Activated CD8-positive, alpha-beta memory T cell treated with anti-CD3 and anti-CD28 coated beads, Interleukin-2, amount 50 U/mL, for 4 hours (primary cell): ENCODE measurements around the gene IGFL1.
"Not testable (repeated sequence)": the region's sequence is repeated elsewhere in the genome, so short reads cannot be mapped to it uniquely, and the experiment has no call there.

Source experiments
- DNase-seq: peaks from one replicate; pipeline ENCODE4 v3.0.0-alpha.2; 2020

IGFL1 gene

GRCh38 chr19:46229442-46229841 is at the start of gene IGFL1:
TSS of gene IGFL1 (plus strand) at chr19:46229742. CDS start at chr19:46229775, 33 bp downstream.
- DNase-seq, result no peak

- DNase-seq, result no peak
Measured at GRCh38 chr19:46180701-46181387, 48.7 kb upstream of the IGFL1 start.

- DNase-seq, result no peak
Measured at GRCh38 chr19:46181388-46181779, 48.2 kb upstream of the IGFL1 start.

- DNase-seq, result no peak
Measured at GRCh38 chr19:46182476-46182875, 47.1 kb upstream of the IGFL1 start.

- not testable (repeated sequence) for DNase-seq
Measured at GRCh38 chr19:46184775-46185710, 44.5 kb upstream of the IGFL1 start.

- DNase-seq, result no peak
Measured at GRCh38 chr19:46186101-46186716, 43.3 kb upstream of the IGFL1 start.

GRCh38 chr19:46186717-46187101 is 42.8 kb upstream of the IGFL1 start:
- no peak for DNase-seq

GRCh38 chr19:46189971-46190888 is 39.3 kb upstream of the IGFL1 start:
- no peak for DNase-seq

GRCh38 chr19:46191356-46191755 is 38.2 kb upstream of the IGFL1 start:
- no peak for DNase-seq

GRCh38 chr19:46191972-46192371 is 37.6 kb upstream of the IGFL1 start:
- no peak for DNase-seq

GRCh38 chr19:46192626-46192991 is 36.9 kb upstream of the IGFL1 start:
- DNase-seq, result not testable (repeated sequence)

- no peak for DNase-seq
Measured at GRCh38 chr19:46192992-46193650, 36.4 kb upstream of the IGFL1 start.

- no peak for DNase-seq
Measured at GRCh38 chr19:46193678-46194077, 35.9 kb upstream of the IGFL1 start.

GRCh38 chr19:46195104-46195503 is 34.4 kb upstream of the IGFL1 start:
- DNase-seq, result no peak

GRCh38 chr19:46195919-46196318 is 33.6 kb upstream of the IGFL1 start:
- not testable (repeated sequence) for DNase-seq

GRCh38 chr19:46196410-46197124 is 33.0 kb upstream of the IGFL1 start:
- no peak for DNase-seq

GRCh38 chr19:46197314-46198070 is 32.0 kb upstream of the IGFL1 start:
- DNase-seq, result no peak

- DNase-seq, result no peak
Measured at GRCh38 chr19:46198756-46199155, 30.8 kb upstream of the IGFL1 start.

GRCh38 chr19:46201454-46202310 is 27.9 kb upstream of the IGFL1 start:
- DNase-seq, result no peak

GRCh38 chr19:46202426-46202825 is 27.1 kb upstream of the IGFL1 start:
- DNase-seq, result no peak
